GM23338 (cell line): ENCODE measurements around the gene CTSW.

Experiments
- CREB1 ChIP-seq: fragments of 250-450 bp; sonication (Bioruptor Pico); IDR thresholded peaks from 2 replicates; pipeline ENCODE4 v1.5.0; 2020; ENCODE audit warnings: low read depth, mild to moderate bottlenecking, moderate library complexity
- EZH2 ChIP-seq: fragments of 200-600 bp; sonication (generic); IDR thresholded peaks from one replicate; pipeline ENCODE4 v1.8.0; 2017; ENCODE audit warnings: antibody characterized with exemption, mild to moderate bottlenecking, low read depth; ENCODE audit not compliant: unreplicated experiment
- POLR2AphosphoS5 ChIP-seq: IDR thresholded peaks from 2 replicates; pipeline ENCODE4 v1.6.1; 2016; ENCODE audit warnings: antibody characterized with exemption, low read depth
- TF ChIP-seq, protein P1 (sequence below), 2 experiments: fragments of 200-600 bp in 1 of 2; sonication (generic) in 1 of 2; conservative IDR thresholded peaks; 2 replicates each; pipeline versions ENCODE4 v1.5.1 to v1.6.1; 2016 to 2017; ENCODE audit warnings: antibody characterized with exemption in 2 of 2, low read depth in 2 of 2, mild to moderate bottlenecking in 2 of 2, moderate library complexity in 1 of 2

DNA sequence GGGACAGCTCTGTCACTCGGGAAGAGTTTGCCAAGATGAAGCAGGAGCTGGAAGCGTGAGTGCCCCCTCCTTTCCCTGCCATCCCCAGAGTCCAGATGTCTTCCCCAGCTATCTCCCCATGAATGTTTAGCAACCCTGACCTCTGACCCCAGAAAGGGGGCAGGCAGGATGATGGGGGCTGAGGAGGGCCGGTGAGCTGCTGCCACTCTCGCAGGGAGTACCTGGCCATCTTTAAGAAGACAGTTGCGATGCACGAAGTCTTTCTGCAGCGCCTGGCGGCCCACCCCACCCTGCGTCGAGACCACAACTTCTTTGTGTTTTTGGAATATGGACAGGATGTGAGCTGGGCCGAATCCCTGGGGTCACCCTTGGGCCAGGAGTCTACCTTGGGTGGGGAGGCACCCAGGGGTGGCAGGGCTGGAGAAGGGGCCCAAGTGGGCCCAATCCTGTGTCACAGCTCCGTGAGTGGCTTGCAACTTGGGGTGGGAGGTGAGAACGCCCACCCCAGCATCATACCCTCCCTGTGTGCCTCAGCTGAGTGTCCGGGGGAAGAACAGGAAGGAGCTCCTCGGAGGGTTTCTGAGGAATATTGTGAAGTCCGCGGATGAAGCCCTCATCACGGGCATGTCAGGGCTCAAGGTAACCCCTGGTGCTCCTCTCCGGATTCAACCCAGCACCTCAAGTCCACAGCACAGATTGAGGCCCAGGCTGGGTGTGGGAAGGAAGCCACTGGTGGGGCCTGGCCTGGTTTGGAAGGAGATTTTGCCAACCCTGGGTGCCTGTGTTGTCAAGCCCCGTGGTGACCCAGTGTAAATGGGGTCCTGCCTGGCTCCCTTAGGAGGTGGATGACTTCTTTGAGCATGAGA lies 29.2 kb upstream of the CTSW start:
- TF ChIP-seq, protein P1, sequence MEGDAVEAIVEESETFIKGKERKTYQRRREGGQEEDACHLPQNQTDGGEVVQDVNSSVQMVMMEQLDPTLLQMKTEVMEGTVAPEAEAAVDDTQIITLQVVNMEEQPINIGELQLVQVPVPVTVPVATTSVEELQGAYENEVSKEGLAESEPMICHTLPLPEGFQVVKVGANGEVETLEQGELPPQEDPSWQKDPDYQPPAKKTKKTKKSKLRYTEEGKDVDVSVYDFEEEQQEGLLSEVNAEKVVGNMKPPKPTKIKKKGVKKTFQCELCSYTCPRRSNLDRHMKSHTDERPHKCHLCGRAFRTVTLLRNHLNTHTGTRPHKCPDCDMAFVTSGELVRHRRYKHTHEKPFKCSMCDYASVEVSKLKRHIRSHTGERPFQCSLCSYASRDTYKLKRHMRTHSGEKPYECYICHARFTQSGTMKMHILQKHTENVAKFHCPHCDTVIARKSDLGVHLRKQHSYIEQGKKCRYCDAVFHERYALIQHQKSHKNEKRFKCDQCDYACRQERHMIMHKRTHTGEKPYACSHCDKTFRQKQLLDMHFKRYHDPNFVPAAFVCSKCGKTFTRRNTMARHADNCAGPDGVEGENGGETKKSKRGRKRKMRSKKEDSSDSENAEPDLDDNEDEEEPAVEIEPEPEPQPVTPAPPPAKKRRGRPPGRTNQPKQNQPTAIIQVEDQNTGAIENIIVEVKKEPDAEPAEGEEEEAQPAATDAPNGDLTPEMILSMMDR (conservative IDR thresholded peaks at IDR 0.05; ENCODE audit: low read depth in 2 of 2), result no peak
- no peak for TF ChIP-seq POLR2AphosphoS5
- TF ChIP-seq CREB1 (CRISPR knock-in tag), result no peak
- no peak for TF ChIP-seq EZH2
